ENCODE data around the gene EIF3D. TPM values are rescaled to one million over a fixed set of nuclear protein-coding genes. Genes with fewer than 3 reads are reported as not detected.

The EIF3D gene
- total and polyA plus RNA-seq, 5 donors from 2014 or later, result 147 to 269 (median 192) TPM

- Histone ChIP-seq H3K27ac (ENCODE audit: insufficient read depth, low read length, poor library complexity, severe bottlenecking) (no peak overlapping the region), H3K4me3 (ENCODE audit: low read depth, low read length) (no peak overlapping the region), H3K4me1 (ENCODE audit: control insufficient read depth, insufficient read depth, low read length, poor library complexity, severe bottlenecking) (no peaks in the 10 kb centered on the region), H3K36me3 (ENCODE audit: control insufficient read depth, insufficient read depth, low read length) (no peaks in the 10 kb centered on the region), H3K27me3 (ENCODE audit: control insufficient read depth, insufficient read depth, low read length) (no peaks in the 10 kb centered on the region), H3K9me3 (ENCODE audit: control insufficient read depth in 2 of 2, low read length in 2 of 2) (no peaks in the 10 kb centered on the region)
- Mint-ChIP-seq H3K27ac (no peak overlapping the region), H3K4me3 (no peak overlapping the region), H3K36me3 (no peaks in the 10 kb centered on the region), H3K27me3 (peaks cover 33% of the 10 kb centered on the region), H3K4me1 (no peaks in the 10 kb centered on the region), H3K9me3 (peaks cover 0 to 3% (median 0%) of the 10 kb centered on the region in 7 donors)
- ATAC-seq (ENCODE audit: low read depth in 2 of 2), result no peak
- no peak for DNase-seq
These were observed 39.9 kb upstream of the EIF3D start for GRCh38 chr22:36568846-36569245.

DNA sequence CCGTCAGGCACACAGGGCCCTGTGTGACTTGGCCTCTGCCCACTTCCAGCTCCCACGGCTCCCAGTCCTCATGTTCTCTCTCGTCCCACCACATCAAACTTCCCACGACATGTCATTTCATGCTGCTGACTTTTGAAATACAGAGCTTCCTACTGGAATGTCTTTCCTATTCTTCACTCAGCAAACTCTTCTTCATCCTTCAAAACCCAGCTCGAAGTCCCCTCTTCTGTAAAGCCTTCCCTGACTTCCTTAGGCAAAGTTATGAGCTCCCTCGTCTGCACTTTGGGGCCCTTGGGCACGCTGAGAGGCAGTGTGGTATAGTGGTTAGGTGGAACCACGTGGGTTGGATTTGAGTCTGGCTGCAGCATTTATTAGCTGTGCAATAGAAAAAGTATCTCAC lies 37.8 kb upstream of the EIF3D start:
- Mint-ChIP-seq H3K36me3 (no peaks in the 10 kb centered on the region), H3K27me3 (peaks cover 33% of the 10 kb centered on the region), H3K9me3 (peaks cover 0 to 3% (median 0%) of the 10 kb centered on the region in 7 donors), H3K27ac (peak overlapping the region in 1 of 3 donors; percentile 92), H3K4me1 (no peaks in the 10 kb centered on the region), H3K4me3 (no peak overlapping the region)
- Histone ChIP-seq H3K27ac (ENCODE audit: insufficient read depth, low read length, poor library complexity, severe bottlenecking) (no peak overlapping the region), H3K27me3 (ENCODE audit: control insufficient read depth, insufficient read depth, low read length) (no peaks in the 10 kb centered on the region), H3K9me3 (ENCODE audit: control insufficient read depth in 2 of 2, low read length in 2 of 2) (no peaks in the 10 kb centered on the region), H3K36me3 (ENCODE audit: control insufficient read depth, insufficient read depth, low read length) (no peaks in the 10 kb centered on the region), H3K4me1 (ENCODE audit: control insufficient read depth, insufficient read depth, low read length, poor library complexity, severe bottlenecking) (no peaks in the 10 kb centered on the region), H3K4me3 (ENCODE audit: low read depth, low read length) (no peak overlapping the region)
- DNase-seq, result no peak
- no peak for ATAC-seq (ENCODE audit: low read depth in 2 of 2)

DNA sequence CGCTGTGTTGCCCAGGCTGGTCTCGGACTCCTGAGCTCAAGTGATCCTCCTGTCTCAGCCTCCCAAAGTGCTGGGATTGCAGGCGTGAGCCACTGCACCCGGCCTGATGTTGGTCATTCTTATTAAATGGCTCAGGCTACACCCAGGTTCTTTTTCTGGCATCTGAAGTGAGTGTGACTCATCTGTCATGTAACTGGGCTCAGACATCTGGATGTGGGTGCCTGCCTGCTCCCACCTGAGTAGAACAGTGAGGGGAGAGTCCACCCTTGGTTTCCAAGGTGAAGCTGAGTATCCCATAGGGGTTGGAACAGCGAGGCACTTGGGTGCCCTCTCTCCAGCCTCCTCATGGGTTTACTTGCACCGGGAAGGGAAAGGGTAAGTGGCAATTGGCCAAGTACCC lies 36.7 kb upstream of the EIF3D start:
- no peaks in the 10 kb centered on the region for H3K27me3 ChIP-seq (ENCODE audit: control insufficient read depth, insufficient read depth, low read length)
- Mint-ChIP-seq H3K27ac (no peak overlapping the region), H3K4me1 (no peaks in the 10 kb centered on the region), H3K4me3 (no peak overlapping the region), H3K9me3 (peaks cover 0 to 3% (median 0%) of the 10 kb centered on the region in 7 donors), H3K27me3 (peaks cover 39% of the 10 kb centered on the region), H3K36me3 (no peaks in the 10 kb centered on the region)
- no peak overlapping the region for H3K4me3 ChIP-seq (ENCODE audit: low read depth, low read length)
- no peaks in the 10 kb centered on the region for H3K9me3 ChIP-seq (ENCODE audit: control insufficient read depth in 2 of 2, low read length in 2 of 2)
- DNase-seq (no peak), ATAC-seq (ENCODE audit: low read depth in 2 of 2) (no peak)
- no peaks in the 10 kb centered on the region for H3K4me1 ChIP-seq (ENCODE audit: control insufficient read depth, insufficient read depth, low read length, poor library complexity, severe bottlenecking)
- no peak overlapping the region for H3K27ac ChIP-seq (ENCODE audit: insufficient read depth, low read length, poor library complexity, severe bottlenecking)
- H3K36me3 ChIP-seq (ENCODE audit: control insufficient read depth, insufficient read depth, low read length), result no peaks in the 10 kb centered on the region

GRCh38 chr22:36565159-36565507 lies 36.2 kb upstream of the EIF3D start:
- H3K9me3 ChIP-seq (ENCODE audit: control insufficient read depth in 2 of 2, low read length in 2 of 2), result no peaks in the 10 kb centered on the region
- Mint-ChIP-seq H3K36me3 (no peaks in the 10 kb centered on the region), H3K9me3 (peaks cover 0 to 3% (median 0%) of the 10 kb centered on the region in 7 donors), H3K27me3 (peaks cover 43% of the 10 kb centered on the region), H3K27ac (no peak overlapping the region), H3K4me3 (no peak overlapping the region), H3K4me1 (no peaks in the 10 kb centered on the region)
- ATAC-seq (ENCODE audit: low read depth in 2 of 2) (no peak), DNase-seq (no peak)
- H3K36me3 ChIP-seq (ENCODE audit: control insufficient read depth, insufficient read depth, low read length), result no peaks in the 10 kb centered on the region
- H3K27me3 ChIP-seq (ENCODE audit: control insufficient read depth, insufficient read depth, low read length), result no peaks in the 10 kb centered on the region
- H3K27ac ChIP-seq (ENCODE audit: insufficient read depth, low read length, poor library complexity, severe bottlenecking), result no peak overlapping the region
- no peaks in the 10 kb centered on the region for H3K4me1 ChIP-seq (ENCODE audit: control insufficient read depth, insufficient read depth, low read length, poor library complexity, severe bottlenecking)
- H3K4me3 ChIP-seq (ENCODE audit: low read depth, low read length), result no peak overlapping the region

DNA sequence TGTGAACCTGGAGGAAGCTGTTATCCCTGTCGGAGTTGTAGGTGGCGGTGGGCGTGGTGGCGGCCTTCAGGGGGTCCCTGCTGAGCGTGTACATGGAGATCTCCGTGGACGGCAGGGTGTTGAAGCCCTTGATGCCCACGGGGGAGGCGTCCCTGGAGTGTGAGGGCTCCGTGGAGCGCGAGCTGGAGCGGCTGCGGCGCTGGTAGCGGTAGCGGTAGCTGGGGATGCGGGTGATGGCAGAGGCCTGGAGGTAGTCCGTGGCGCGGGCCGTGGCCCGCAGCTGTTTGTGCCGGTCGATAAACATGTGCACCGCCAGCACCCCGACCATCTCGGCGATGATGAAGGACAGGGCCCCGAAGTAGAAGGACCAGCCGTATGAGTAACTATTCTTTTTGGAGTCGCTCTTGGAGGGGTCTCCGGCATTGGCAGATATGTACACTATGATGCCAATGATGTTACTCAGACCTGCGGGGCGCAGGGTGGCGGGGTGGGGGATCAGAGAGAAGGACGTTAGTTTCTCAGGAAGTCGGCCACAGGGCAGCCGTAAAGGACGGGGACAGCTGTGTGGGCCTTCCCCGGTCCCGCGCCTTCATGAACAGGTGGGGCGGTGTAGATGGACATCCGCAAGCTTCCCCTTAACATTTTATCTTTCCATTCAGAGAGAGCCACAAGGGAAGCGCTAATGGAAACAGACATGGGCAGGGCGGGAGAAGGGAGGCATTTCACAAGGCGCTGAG lies 35.6 kb upstream of the EIF3D start:
- H3K27ac ChIP-seq (ENCODE audit: insufficient read depth, low read length, poor library complexity, severe bottlenecking), result no peak overlapping the region
- DNase-seq (no peak), ATAC-seq (ENCODE audit: low read depth in 2 of 2) (no peak)
- Mint-ChIP-seq H3K36me3 (no peaks in the 10 kb centered on the region), H3K4me3 (no peak overlapping the region), H3K4me1 (no peaks in the 10 kb centered on the region), H3K9me3 (peaks cover 0 to 3% (median 0%) of the 10 kb centered on the region in 7 donors), H3K27ac (peak overlapping the region in 1 of 3 donors; percentile 51), H3K27me3 (peaks cover 41% of the 10 kb centered on the region)
- H3K27me3 ChIP-seq (ENCODE audit: control insufficient read depth, insufficient read depth, low read length), result no peaks in the 10 kb centered on the region
- H3K9me3 ChIP-seq (ENCODE audit: control insufficient read depth in 2 of 2, low read length in 2 of 2), result no peaks in the 10 kb centered on the region
- H3K4me3 ChIP-seq (ENCODE audit: low read depth, low read length), result no peak overlapping the region
- no peaks in the 10 kb centered on the region for H3K36me3 ChIP-seq (ENCODE audit: control insufficient read depth, insufficient read depth, low read length)
- H3K4me1 ChIP-seq (ENCODE audit: control insufficient read depth, insufficient read depth, low read length, poor library complexity, severe bottlenecking), result no peaks in the 10 kb centered on the region

DNA sequence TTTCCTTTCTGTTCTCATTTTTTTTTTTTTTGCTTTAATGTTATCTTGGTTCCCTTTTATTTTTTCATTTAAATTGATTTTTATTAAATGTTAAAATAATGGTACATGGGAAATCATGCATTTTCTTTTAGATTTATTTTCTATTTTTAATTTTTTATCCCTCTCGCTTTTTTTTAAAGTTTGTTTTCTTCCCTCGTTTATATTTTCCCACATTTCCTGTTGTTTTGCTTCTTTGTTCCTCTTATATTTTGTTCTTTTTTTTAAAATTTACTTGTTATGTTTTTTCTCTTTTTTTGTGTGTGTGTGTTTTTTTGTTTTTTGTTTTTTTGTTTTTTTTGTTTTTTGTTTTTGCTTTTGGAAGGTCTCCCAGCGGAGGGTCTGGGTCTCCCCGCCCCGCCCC lies 34.9 kb upstream of the EIF3D start:
- peaks cover 41% of the 10 kb centered on the region for H3K27me3 Mint-ChIP-seq
- peaks cover 0 to 4% (median 0%) of the 10 kb centered on the region in 7 donors for H3K9me3 Mint-ChIP-seq
- Histone ChIP-seq H3K4me1 (ENCODE audit: control insufficient read depth, insufficient read depth, low read length, poor library complexity, severe bottlenecking) (no peaks in the 10 kb centered on the region), H3K4me3 (ENCODE audit: low read depth, low read length) (no peak overlapping the region), H3K9me3 (ENCODE audit: control insufficient read depth in 2 of 2, low read length in 2 of 2) (no peaks in the 10 kb centered on the region), H3K27ac (ENCODE audit: insufficient read depth, low read length, poor library complexity, severe bottlenecking) (no peak overlapping the region), H3K36me3 (ENCODE audit: control insufficient read depth, insufficient read depth, low read length) (no peaks in the 10 kb centered on the region), H3K27me3 (ENCODE audit: control insufficient read depth, insufficient read depth, low read length) (no peaks in the 10 kb centered on the region)
- no peaks in the 10 kb centered on the region for H3K36me3 Mint-ChIP-seq
- no peak overlapping the region for H3K4me3 Mint-ChIP-seq
- H3K27ac Mint-ChIP-seq, result no peak overlapping the region
- ATAC-seq (ENCODE audit: low read depth in 2 of 2), result no peak
- DNase-seq, result no peak
- H3K4me1 Mint-ChIP-seq, result no peaks in the 10 kb centered on the region

DNA sequence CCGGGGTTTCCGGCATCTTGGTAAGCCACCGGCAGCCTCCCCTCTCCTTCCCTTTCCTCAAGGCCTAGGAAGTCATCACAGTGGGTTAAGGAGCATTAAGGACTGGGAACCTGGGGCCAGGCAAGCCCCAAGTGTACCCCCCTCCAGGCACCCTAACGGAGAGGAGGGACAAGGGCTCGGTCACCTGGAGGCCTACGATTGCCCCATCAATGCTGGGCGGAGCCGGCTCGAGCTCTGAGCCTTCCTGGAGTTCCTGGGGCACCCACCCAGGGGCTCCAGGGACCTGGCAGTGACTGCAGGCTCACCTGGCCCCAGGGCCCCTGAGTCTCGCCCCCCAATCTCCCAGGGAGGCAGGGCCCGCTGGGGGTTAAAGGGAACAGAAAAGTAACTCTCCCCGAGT lies 34.5 kb upstream of the EIF3D start:
- Histone ChIP-seq H3K4me3 (ENCODE audit: low read depth, low read length) (no peak overlapping the region), H3K9me3 (ENCODE audit: control insufficient read depth in 2 of 2, low read length in 2 of 2) (no peaks in the 10 kb centered on the region), H3K36me3 (ENCODE audit: control insufficient read depth, insufficient read depth, low read length) (no peaks in the 10 kb centered on the region), H3K27me3 (ENCODE audit: control insufficient read depth, insufficient read depth, low read length) (no peaks in the 10 kb centered on the region), H3K4me1 (ENCODE audit: control insufficient read depth, insufficient read depth, low read length, poor library complexity, severe bottlenecking) (no peaks in the 10 kb centered on the region), H3K27ac (ENCODE audit: insufficient read depth, low read length, poor library complexity, severe bottlenecking) (no peak overlapping the region)
- H3K36me3 Mint-ChIP-seq, result no peaks in the 10 kb centered on the region
- no peak overlapping the region for H3K27ac Mint-ChIP-seq
- no peak overlapping the region for H3K4me3 Mint-ChIP-seq
- H3K9me3 Mint-ChIP-seq, result peaks cover 0 to 4% (median 0%) of the 10 kb centered on the region in 7 donors
- peaks cover 41% of the 10 kb centered on the region for H3K27me3 Mint-ChIP-seq
- ATAC-seq (ENCODE audit: low read depth in 2 of 2), result no peak
- DNase-seq, result no peak
- no peaks in the 10 kb centered on the region for H3K4me1 Mint-ChIP-seq

DNA sequence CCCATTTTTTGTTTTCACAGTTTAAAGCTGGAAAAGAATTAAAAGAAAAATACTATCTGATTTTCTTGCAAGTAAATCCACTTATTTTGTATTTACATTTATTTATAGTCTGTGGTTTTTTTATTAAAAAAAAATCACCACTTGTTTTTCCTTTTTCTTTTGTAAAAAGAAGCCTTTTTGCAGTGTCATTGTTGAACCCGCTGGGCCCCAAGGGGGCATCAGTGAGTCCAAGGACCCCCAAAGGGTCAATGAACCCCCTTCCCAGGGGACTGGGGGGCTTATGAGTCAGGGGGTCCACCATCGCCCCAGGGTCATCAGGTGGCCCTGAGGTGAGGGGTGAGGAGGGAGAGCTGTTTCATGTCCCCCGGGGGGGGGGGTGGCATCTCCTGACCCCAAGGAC lies 34.0 kb upstream of the EIF3D start:
- H3K27ac Mint-ChIP-seq, result no peak overlapping the region
- no peak overlapping the region for H3K4me3 ChIP-seq (ENCODE audit: low read depth, low read length)
- no peak for DNase-seq
- H3K36me3 ChIP-seq (ENCODE audit: control insufficient read depth, insufficient read depth, low read length), result no peaks in the 10 kb centered on the region
- H3K27ac ChIP-seq (ENCODE audit: insufficient read depth, low read length, poor library complexity, severe bottlenecking), result no peak overlapping the region
- H3K4me1 ChIP-seq (ENCODE audit: control insufficient read depth, insufficient read depth, low read length, poor library complexity, severe bottlenecking), result no peaks in the 10 kb centered on the region
- H3K9me3 ChIP-seq (ENCODE audit: control insufficient read depth in 2 of 2, low read length in 2 of 2), result no peaks in the 10 kb centered on the region
- H3K27me3 Mint-ChIP-seq, result peaks cover 41% of the 10 kb centered on the region
- no peaks in the 10 kb centered on the region for H3K27me3 ChIP-seq (ENCODE audit: control insufficient read depth, insufficient read depth, low read length)
- H3K4me1 Mint-ChIP-seq, result no peaks in the 10 kb centered on the region
- no peak for ATAC-seq (ENCODE audit: low read depth in 2 of 2)
- peaks cover 0 to 4% (median 0%) of the 10 kb centered on the region in 7 donors for H3K9me3 Mint-ChIP-seq
- H3K4me3 Mint-ChIP-seq, result no peak overlapping the region
- no peaks in the 10 kb centered on the region for H3K36me3 Mint-ChIP-seq
